KOPT-K1 (cell line): ENCODE data around the gene RPUSD3.
"Not testable (repeated sequence)": the region's sequence is repeated elsewhere in the genome, so short reads cannot be mapped to it uniquely, and the experiment has no call there.

ENCODE experiments used
- H3K27ac ChIP-seq: fragments of 200-600 bp; sonication (generic); 2 replicates; pipeline ENCODE4 v1.5.1; 2016; ENCODE audit warnings: antibody characterized with exemption, mild to moderate bottlenecking, low read depth, low read length; ENCODE audit not compliant: poor library complexity, severe bottlenecking
- H3K36me3 ChIP-seq: fragments of 200-600 bp; sonication (generic); 2 replicates; pipeline ENCODE4 v1.5.1; 2017; ENCODE audit warnings: antibody characterized with exemption, mild to moderate bottlenecking, low read length, moderate library complexity; ENCODE audit not compliant: insufficient read depth
- H3K9me3 ChIP-seq: fragments of 200-600 bp; sonication (generic); 2 replicates; pipeline ENCODE4 v1.5.1; 2017; ENCODE audit warnings: antibody characterized with exemption, low read length, mild to moderate bottlenecking; ENCODE audit not compliant: insufficient read depth, poor library complexity, severe bottlenecking

Gene RPUSD3

GRCh38 chr3:9875448-9875847, 31.6 kb upstream of the RPUSD3 start:
- H3K36me3 ChIP-seq = no peaks in the 10 kb centered on the region
- no peak overlapping the region for H3K27ac ChIP-seq
- H3K9me3 ChIP-seq = no peaks in the 10 kb centered on the region

GRCh38 chr3:9872067-9872466, 28.3 kb upstream of the RPUSD3 start:
- not testable (repeated sequence) for H3K27ac ChIP-seq, H3K36me3 ChIP-seq, H3K9me3 ChIP-seq

- Histone ChIP-seq H3K36me3 (no peaks in the 10 kb centered on the region), H3K9me3 (no peaks in the 10 kb centered on the region), H3K27ac (no peak overlapping the region)
These were observed 27.2 kb upstream of the RPUSD3 start for GRCh38 chr3:9870978-9871377.

GRCh38 chr3:9869955-9870354, 26.1 kb upstream of the RPUSD3 start:
- H3K9me3 ChIP-seq = no peaks in the 10 kb centered on the region
- H3K36me3 ChIP-seq = no peaks in the 10 kb centered on the region
- H3K27ac ChIP-seq = no peak overlapping the region

GRCh38 chr3:9867106-9867505, 23.3 kb upstream of the RPUSD3 start:
- Histone ChIP-seq H3K9me3 (no peaks in the 10 kb centered on the region), H3K36me3 (no peaks in the 10 kb centered on the region), H3K27ac (no peak overlapping the region)

GRCh38 chr3:9866639-9867038, 22.8 kb upstream of the RPUSD3 start:
- Histone ChIP-seq H3K36me3 (no peaks in the 10 kb centered on the region), H3K9me3 (no peaks in the 10 kb centered on the region), H3K27ac (no peak overlapping the region)

- not testable (repeated sequence) for H3K36me3 ChIP-seq, H3K27ac ChIP-seq, H3K9me3 ChIP-seq
These were observed 21.4 kb upstream of the RPUSD3 start for GRCh38 chr3:9865125-9865637.

GRCh38 chr3:9864200-9864927, 20.6 kb upstream of the RPUSD3 start:
- H3K9me3 ChIP-seq = no peaks in the 10 kb centered on the region
- H3K36me3 ChIP-seq = no peaks in the 10 kb centered on the region
- H3K27ac ChIP-seq = no peak overlapping the region

GRCh38 chr3:9863058-9863772, 19.4 kb upstream of the RPUSD3 start:
- no peak overlapping the region for H3K27ac ChIP-seq
- no peaks in the 10 kb centered on the region for H3K36me3 ChIP-seq
- H3K9me3 ChIP-seq = no peaks in the 10 kb centered on the region

GRCh38 chr3:9862391-9863057, 18.7 kb upstream of the RPUSD3 start:
- Histone ChIP-seq H3K36me3 (no peaks in the 10 kb centered on the region), H3K9me3 (no peaks in the 10 kb centered on the region), H3K27ac (no peak overlapping the region)

GRCh38 chr3:9861626-9862130, 17.9 kb upstream of the RPUSD3 start:
- Histone ChIP-seq H3K36me3 (no peaks in the 10 kb centered on the region), H3K27ac (no peak overlapping the region), H3K9me3 (no peaks in the 10 kb centered on the region)

- no peaks in the 10 kb centered on the region for H3K9me3 ChIP-seq
- no peaks in the 10 kb centered on the region for H3K36me3 ChIP-seq
- H3K27ac ChIP-seq = no peak overlapping the region
These were observed 17.4 kb upstream of the RPUSD3 start for GRCh38 chr3:9861201-9861600.

- H3K27ac ChIP-seq = no peak overlapping the region
- no peaks in the 10 kb centered on the region for H3K9me3 ChIP-seq
- H3K36me3 ChIP-seq = no peaks in the 10 kb centered on the region
These were observed 15.8 kb upstream of the RPUSD3 start for GRCh38 chr3:9859530-9860025.

GRCh38 chr3:9855594-9855993, 11.8 kb upstream of the RPUSD3 start:
- H3K36me3 ChIP-seq = no peaks in the 10 kb centered on the region
- no peak overlapping the region for H3K27ac ChIP-seq
- no peaks in the 10 kb centered on the region for H3K9me3 ChIP-seq

GRCh38 chr3:9854291-9854940, 10.6 kb upstream of the RPUSD3 start:
- H3K36me3 ChIP-seq, H3K9me3 ChIP-seq, H3K27ac ChIP-seq: not testable (repeated sequence)
